Measurements from ENCODE around the gene KCNAB2.

GRCh38 chr1:6011161-6011945 lies 34.3 kb upstream of the KCNAB2 start:
- no peak for TF ChIP-seq CTCF (IDR thresholded peaks at IDR 0.05; ENCODE audit: insufficient read depth, low read length)
- no peak for TF ChIP-seq POLR2AphosphoS5 (IDR thresholded peaks at IDR 0.05; ENCODE audit: low read depth)

All from HL-60 (cell line).